Trophoblast cell (in vitro differentiated cells and primary cell): ENCODE results near the gene SEMA3B.

ENCODE experiments used
- DNase-seq, 2 donors: peaks; one replicate each; pipeline ENCODE4 v3.0.0-alpha.2; 2016
- H2AFZ ChIP-seq: 2 replicates; pipeline ENCODE4 v1.6.1; 2013; ENCODE audit warnings: low read length, moderate library complexity, mild to moderate bottlenecking; ENCODE audit not compliant: insufficient read depth, poor library complexity
- H2AK5ac ChIP-seq: 2 replicates; pipeline ENCODE4 v1.6.1; 2013; ENCODE audit warnings: mild to moderate bottlenecking, low read length
- H2BK120ac ChIP-seq: 2 replicates; pipeline ENCODE4 v1.6.1; 2013; ENCODE audit warnings: low read length, mild to moderate bottlenecking, moderate library complexity; ENCODE audit not compliant: insufficient read depth, poor library complexity
- H2BK12ac ChIP-seq: 2 replicates; pipeline ENCODE4 v1.6.1; 2013; ENCODE audit warnings: mild to moderate bottlenecking, low read length, moderate library complexity
- H2BK5ac ChIP-seq: 2 replicates; pipeline ENCODE4 v1.6.1; 2013; ENCODE audit warnings: low read length, low read depth, moderate library complexity, mild to moderate bottlenecking; ENCODE audit not compliant: poor library complexity
- H3K14ac ChIP-seq: 2 replicates; pipeline ENCODE4 v1.6.1; 2013; ENCODE audit warnings: mild to moderate bottlenecking, low read length
- H3K18ac ChIP-seq: 2 replicates; pipeline ENCODE4 v1.6.1; 2013; ENCODE audit warnings: mild to moderate bottlenecking, low read length
- H3K23ac ChIP-seq: 2 replicates; pipeline ENCODE4 v1.6.1; 2013; ENCODE audit warnings: low read length
- H3K27ac ChIP-seq: 2 replicates; pipeline ENCODE4 v1.5.1; 2013; ENCODE audit warnings: low read depth, mild to moderate bottlenecking, inconsistent platforms, low read length, moderate library complexity
- H3K27me3 ChIP-seq: 2 replicates; pipeline ENCODE4 v1.6.1; 2013; ENCODE audit warnings: inconsistent platforms, mild to moderate bottlenecking, low read length, moderate library complexity; ENCODE audit not compliant: insufficient read depth
- H3K36me3 ChIP-seq, 2 experiments: 1 replicate in 1 of 2; 2 replicates in 1 of 2; pipeline ENCODE4 v1.6.1; 2013; ENCODE audit warnings: low read length in 2 of 2, mild to moderate bottlenecking in 2 of 2, moderate library complexity in 1 of 2; ENCODE audit not compliant: insufficient read depth in 2 of 2, control insufficient read depth in 1 of 2
- H3K4ac ChIP-seq: 2 replicates; pipeline ENCODE4 v1.6.1; 2013; ENCODE audit warnings: low read depth, mild to moderate bottlenecking, low read length, moderate library complexity
- H3K4me1 ChIP-seq, 2 experiments: 1 replicate in 1 of 2; 2 replicates in 1 of 2; pipeline ENCODE4 v1.6.1; 2013; ENCODE audit warnings: low read length in 2 of 2, mild to moderate bottlenecking in 2 of 2, moderate library complexity in 1 of 2; ENCODE audit not compliant: insufficient read depth in 2 of 2, control insufficient read depth in 1 of 2
- H3K4me2 ChIP-seq: 2 replicates; pipeline ENCODE4 v1.6.1; 2013; ENCODE audit warnings: inconsistent platforms, mild to moderate bottlenecking, low read length, moderate library complexity
- H3K4me3 ChIP-seq: 2 replicates; pipeline ENCODE4 v1.5.1; 2013; ENCODE audit warnings: mild to moderate bottlenecking, low read depth, low read length, inconsistent platforms
- H3K79me1 ChIP-seq: one replicate; pipeline ENCODE4 v1.6.1; 2013; ENCODE audit warnings: low read length
- H3K79me2 ChIP-seq: 2 replicates; pipeline ENCODE4 v1.6.1; 2013; ENCODE audit warnings: low read length, mild to moderate bottlenecking; ENCODE audit not compliant: control insufficient read depth, insufficient read depth, poor library complexity
- H3K9ac ChIP-seq: 2 replicates; pipeline ENCODE4 v1.6.1; 2013; ENCODE audit warnings: mild to moderate bottlenecking, low read length
- H3K9me3 ChIP-seq: 2 replicates; pipeline ENCODE4 v1.6.1; 2013; ENCODE audit warnings: low read depth, mild to moderate bottlenecking, control low read depth, inconsistent platforms, low read length; ENCODE audit not compliant: insufficient read depth
- H4K12ac ChIP-seq: 2 replicates; pipeline ENCODE4 v1.6.1; 2013; ENCODE audit warnings: low read depth, mild to moderate bottlenecking, low read length, moderate library complexity
- H4K8ac ChIP-seq: 2 replicates; pipeline ENCODE4 v1.6.1; 2013; ENCODE audit warnings: low read depth, mild to moderate bottlenecking, low read length, moderate library complexity
- H4K91ac ChIP-seq: one replicate; pipeline ENCODE4 v1.6.1; 2013; ENCODE audit warnings: low read depth, mild to moderate bottlenecking, low read length, moderate library complexity
- WGBS: extraction: QIAGEN DNeasy Blood & Tissue Kit; methylation state at CpG from one replicate; pipeline ENCODE4 v1.1.7; 2013; ENCODE audit warnings: missing lambda C conversion rate; ENCODE audit not compliant: insufficient read length, insufficient coverage; ENCODE audit errors: extremely low coverage; 5-methylcytosine and 5-hydroxymethylcytosine counted together

SEMA3B gene

GRCh38 chr3:50289130-50289529, 20.2 kb downstream of the SEMA3B start:
- peaks cover 6 to 10% of the 10 kb centered on the region in 2 experiments for H3K4me1 ChIP-seq
- H3K4ac ChIP-seq = no peak overlapping the region
- no peak overlapping the region for H2BK5ac ChIP-seq
- WGBS = no CpG with 5 or more reads among the region's 6 CpGs
- no peak overlapping the region for H3K4me3 ChIP-seq
- no peak overlapping the region for H4K8ac ChIP-seq
- H4K91ac ChIP-seq = no peak overlapping the region
- H3K27ac ChIP-seq = no peak overlapping the region
- no peak overlapping the region for H4K12ac ChIP-seq
- no peak for DNase-seq
- peaks cover 7% of the 10 kb centered on the region for H3K9me3 ChIP-seq
- H3K79me2 ChIP-seq = peaks cover 4% of the 10 kb centered on the region
- no peak overlapping the region for H3K18ac ChIP-seq
- peaks cover 42 to 43% of the 10 kb centered on the region in 2 experiments for H3K36me3 ChIP-seq
- H2BK120ac ChIP-seq = no peak overlapping the region
- no peak overlapping the region for H2BK12ac ChIP-seq
- no peak overlapping the region for H2AFZ ChIP-seq
- H3K9ac ChIP-seq = no peak overlapping the region
- H2AK5ac ChIP-seq = no peak overlapping the region
- H3K4me2 ChIP-seq = no peak overlapping the region
- H3K14ac ChIP-seq = no peak overlapping the region
- peaks cover 9% of the 10 kb centered on the region for H3K79me1 ChIP-seq
- H3K27me3 ChIP-seq = no peaks in the 10 kb centered on the region
- H3K23ac ChIP-seq = no peak overlapping the region

- no peak overlapping the region for H3K9ac ChIP-seq
- peaks cover 4% of the 10 kb centered on the region for H3K79me2 ChIP-seq
- peaks cover 9% of the 10 kb centered on the region for H3K79me1 ChIP-seq
- no peak overlapping the region for H2AK5ac ChIP-seq
- H4K91ac ChIP-seq = no peak overlapping the region
- H3K27ac ChIP-seq = no peak overlapping the region
- H2BK12ac ChIP-seq = no peak overlapping the region
- no peaks in the 10 kb centered on the region for H3K27me3 ChIP-seq
- no peak overlapping the region for H2BK5ac ChIP-seq
- peaks cover 6 to 10% of the 10 kb centered on the region in 2 experiments for H3K4me1 ChIP-seq
- no peak overlapping the region for H3K23ac ChIP-seq
- H3K36me3 ChIP-seq = peaks cover 42 to 43% of the 10 kb centered on the region in 2 experiments
- no peak overlapping the region for H4K8ac ChIP-seq
- H3K4me2 ChIP-seq = no peak overlapping the region
- no CpG with 5 or more reads among the region's 16 CpGs for whole genome bisulfite sequencing
- H2BK120ac ChIP-seq = no peak overlapping the region
- H2AFZ ChIP-seq = no peak overlapping the region
- no peak overlapping the region for H4K12ac ChIP-seq
- H3K9me3 ChIP-seq = peaks cover 7% of the 10 kb centered on the region
- DNase-seq = no peak
- H3K4ac ChIP-seq = no peak overlapping the region
- H3K18ac ChIP-seq = no peak overlapping the region
- H3K4me3 ChIP-seq = no peak overlapping the region
- no peak overlapping the region for H3K14ac ChIP-seq
Measured at GRCh38 chr3:50290161-50290641, 21.3 kb downstream of the SEMA3B start.

GRCh38 chr3:50292159-50293078, 23.5 kb downstream of the SEMA3B start, which contains the start of gene IFRD2:
IFRD2 (minus strand) TSS chr3:50292429; CDS start chr3:50292274, 155 bp downstream.
- Histone ChIP-seq H3K9ac (peak within 1 kb of the TSS; percentile 92), H2AFZ (peak within 1 kb of the TSS; percentile 77), H3K4me1 (peaks cover 6 to 10% of the 10 kb centered on the region in 2 experiments), H3K79me2 (peaks cover 4% of the 10 kb centered on the region), H3K23ac (no peak within 1 kb of the TSS), H2BK120ac (peak within 1 kb of the TSS; percentile 4), H3K4me2 (peak within 1 kb of the TSS; percentile 99), H3K18ac (peak within 1 kb of the TSS; percentile 48), H2AK5ac (peak within 1 kb of the TSS; percentile 78), H4K12ac (peak within 1 kb of the TSS; percentile 82), H3K79me1 (peaks cover 9% of the 10 kb centered on the region), H4K91ac (peak within 1 kb of the TSS; percentile 71), H3K36me3 (peaks cover 35 to 36% of the 10 kb centered on the region in 2 experiments), H2BK5ac (peak within 1 kb of the TSS; percentile 15), H3K27ac (no peak within 1 kb of the TSS), H3K14ac (peak within 1 kb of the TSS; percentile 56), H3K9me3 (peaks cover 2% of the 10 kb centered on the region), H3K27me3 (no peaks in the 10 kb centered on the region), H4K8ac (peak within 1 kb of the TSS; percentile 93), H2BK12ac (no peak within 1 kb of the TSS), H3K4me3 (peak within 1 kb of the TSS; percentile 87), H3K4ac (peak within 1 kb of the TSS; percentile 91)
- no CpG with 5 or more reads among the region's 67 CpGs for WGBS
- DNase-seq = peak; percentile 97 to 98

- H3K4me2 ChIP-seq = no peak overlapping the region
- H3K79me2 ChIP-seq = peaks cover 4% of the 10 kb centered on the region
- peaks cover 27 to 28% of the 10 kb centered on the region in 2 experiments for H3K36me3 ChIP-seq
- peaks cover 10% of the 10 kb centered on the region for H3K79me1 ChIP-seq
- H2BK5ac ChIP-seq = no peak overlapping the region
- no peak for DNase-seq
- no peak overlapping the region for H3K18ac ChIP-seq
- WGBS = no CpG with 5 or more reads among the region's 12 CpGs
- H2BK120ac ChIP-seq = no peak overlapping the region
- no peak overlapping the region for H3K27ac ChIP-seq
- no peaks in the 10 kb centered on the region for H3K27me3 ChIP-seq
- peaks cover 1% of the 10 kb centered on the region for H3K9me3 ChIP-seq
- H4K12ac ChIP-seq = peak overlapping the region; percentile 82
- H3K4me1 ChIP-seq = peaks cover 6 to 11% of the 10 kb centered on the region in 2 experiments
- peak overlapping the region; percentile 53 for H4K91ac ChIP-seq
- no peak overlapping the region for H2AFZ ChIP-seq
- no peak overlapping the region for H3K4ac ChIP-seq
- H4K8ac ChIP-seq = peak overlapping the region; percentile 93
- no peak overlapping the region for H3K14ac ChIP-seq
- H3K9ac ChIP-seq = no peak overlapping the region
- no peak overlapping the region for H2BK12ac ChIP-seq
- no peak overlapping the region for H3K4me3 ChIP-seq
- H2AK5ac ChIP-seq = no peak overlapping the region
- no peak overlapping the region for H3K23ac ChIP-seq
Measured at GRCh38 chr3:50293079-50293801, 24.3 kb downstream of the SEMA3B start.
